ENCODE results near the gene MOGAT1. TPM values are rescaled to one million over a fixed set of nuclear protein-coding genes. Genes with fewer than 3 reads are reported as not detected.
"Not testable (repeated sequence)": the region's sequence is repeated elsewhere in the genome, so short reads cannot be mapped to it uniquely, and the experiment has no call there.

Gene MOGAT1
- total RNA-seq, 1 donor from 2014 or later = not detected

- no peak for DNase-seq (ENCODE audit: low read depth)
Measured at GRCh38 chr2:222670191-222671038, 1.0 kb upstream of the MOGAT1 start.

- DNase-seq (ENCODE audit: low read depth) = no peak
Measured at GRCh38 chr2:222672068-222672401, 577 bp downstream of the MOGAT1 start.

GRCh38 chr2:222673273-222673672 lies 1.8 kb downstream of the MOGAT1 start:
- no peak for DNase-seq (ENCODE audit: low read depth)

GRCh38 chr2:222673883-222674282 lies 2.4 kb downstream of the MOGAT1 start:
- DNase-seq (ENCODE audit: low read depth) = no peak

GRCh38 chr2:222677981-222678380 lies 6.5 kb downstream of the MOGAT1 start:
- no peak for DNase-seq (ENCODE audit: low read depth)

- DNase-seq (ENCODE audit: low read depth) = no peak
Measured at GRCh38 chr2:222683805-222684204, 12.3 kb downstream of the MOGAT1 start.

- DNase-seq (ENCODE audit: low read depth) = no peak
Measured at GRCh38 chr2:222686086-222686750, 14.8 kb downstream of the MOGAT1 start.

- DNase-seq (ENCODE audit: low read depth) = no peak
Measured at GRCh38 chr2:222688917-222689316, 17.5 kb downstream of the MOGAT1 start.

- DNase-seq (ENCODE audit: low read depth) = no peak
Measured at GRCh38 chr2:222689322-222689721, 17.9 kb downstream of the MOGAT1 start.

- DNase-seq (ENCODE audit: low read depth) = peak; percentile 49
Measured at GRCh38 chr2:222690564-222691200, 19.2 kb downstream of the MOGAT1 start.

GRCh38 chr2:222693413-222693812 lies 22.0 kb downstream of the MOGAT1 start:
- DNase-seq (ENCODE audit: low read depth) = not testable (repeated sequence)

GRCh38 chr2:222693837-222694236 lies 22.4 kb downstream of the MOGAT1 start:
- DNase-seq (ENCODE audit: low read depth) = peak; percentile 47

GRCh38 chr2:222698276-222698675 lies 26.8 kb downstream of the MOGAT1 start:
- no peak for DNase-seq (ENCODE audit: low read depth)

GRCh38 chr2:222701233-222701632 lies 29.8 kb downstream of the MOGAT1 start:
- no peak for DNase-seq (ENCODE audit: low read depth)

- no peak for DNase-seq (ENCODE audit: low read depth)
Measured at GRCh38 chr2:222701721-222702131, 30.3 kb downstream of the MOGAT1 start.

- DNase-seq (ENCODE audit: low read depth) = no peak
Measured at GRCh38 chr2:222703091-222703490, 31.6 kb downstream of the MOGAT1 start.

GRCh38 chr2:222703886-222704285 lies 32.4 kb downstream of the MOGAT1 start:
- DNase-seq (ENCODE audit: low read depth) = no peak

GRCh38 chr2:222706616-222707015 lies 35.2 kb downstream of the MOGAT1 start:
- DNase-seq (ENCODE audit: low read depth) = no peak

GRCh38 chr2:222707102-222707688 lies 35.7 kb downstream of the MOGAT1 start:
- no peak for DNase-seq (ENCODE audit: low read depth)

GRCh38 chr2:222707689-222708273 lies 36.3 kb downstream of the MOGAT1 start:
- DNase-seq (ENCODE audit: low read depth) = peak; percentile 54

- DNase-seq (ENCODE audit: low read depth) = peak; percentile 57
Measured at GRCh38 chr2:222708274-222708710, 36.8 kb downstream of the MOGAT1 start.

Measured in renal cortical epithelial cell (primary cell).